ENCODE data around the gene OR11G2. TPM values are rescaled to one million over a fixed set of nuclear protein-coding genes. Genes with fewer than 3 reads are reported as not detected.
"Not testable (repeated sequence)": the region's sequence is repeated elsewhere in the genome, so short reads cannot be mapped to it uniquely, and the experiment has no call there.

Gene OR11G2
- polyA plus RNA-seq, 2 of the 4 experiments (the other 2 are of a cell fraction) = not detected

DNA sequence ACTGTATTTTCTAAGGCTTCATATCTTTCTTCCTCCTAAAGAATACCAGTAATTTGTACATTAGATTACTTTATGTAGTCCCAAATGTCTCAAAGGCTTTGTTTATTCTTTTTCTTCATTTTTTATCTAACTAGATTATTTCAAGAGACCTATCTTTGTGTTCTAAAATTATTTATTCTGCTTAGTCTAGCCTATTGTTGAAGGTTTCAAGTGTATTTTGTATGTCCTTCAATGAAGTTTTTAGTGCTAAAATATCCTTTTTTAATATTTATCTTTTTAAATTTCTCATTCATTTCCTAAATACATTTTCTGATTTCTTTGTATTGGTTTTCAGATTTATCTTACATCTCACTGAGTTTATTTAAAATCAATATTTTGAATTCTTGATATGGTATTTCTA, 26.2 kb upstream of the OR11G2 start:
- Histone ChIP-seq H3K4me2 (no peak overlapping the region), H3K27ac (no peak overlapping the region), H3K4me1 (no peaks in the 10 kb centered on the region), H3K4me3 (no peak overlapping the region), H3K9me3 (peaks cover 5% of the 10 kb centered on the region; the same call in 1 of the 3 replicates)
- no peak for ATAC-seq
- ChIA-PET CTCF (no interaction called here), POLR2A (no interaction called here)
- no peak for DNase-seq (ENCODE audit: low read depth in 1 of 2, low spot score in 1 of 2)
- no peak for TF ChIP-seq ZFP36 (IDR thresholded peaks at IDR 0.05; ENCODE audit: borderline replicate concordance, partially characterized antibody)
- TF ChIP-seq HOXB13 (CRISPR knock-in tag; IDR thresholded peaks at IDR 0.05; ENCODE audit: low read depth) = no peak
- TF ChIP-seq, protein P1, sequence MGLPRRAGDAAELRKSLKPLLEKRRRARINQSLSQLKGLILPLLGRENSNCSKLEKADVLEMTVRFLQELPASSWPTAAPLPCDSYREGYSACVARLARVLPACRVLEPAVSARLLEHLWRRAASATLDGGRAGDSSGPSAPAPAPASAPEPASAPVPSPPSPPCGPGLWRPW (IDR thresholded peaks at IDR 0.05) = no peak
- TF ChIP-seq FOXS1 (CRISPR knock-in tag; IDR thresholded peaks at IDR 0.05) = no peak
- no peak for TF ChIP-seq NR3C1 (IDR thresholded peaks at IDR 0.05)
- TF ChIP-seq CHD4 (IDR thresholded peaks at IDR 0.05; ENCODE audit: borderline replicate concordance) = no peak
- no peak for TF ChIP-seq HEYL (CRISPR knock-in tag; IDR thresholded peaks at IDR 0.05)
- no peak for TF ChIP-seq CBX2 (IDR thresholded peaks at IDR 0.05; ENCODE audit: borderline replicate concordance, low read depth)
- no peak for TF ChIP-seq POLR2AphosphoS2 (conservative IDR thresholded peaks at IDR 0.05; ENCODE audit: low read length)
- TF ChIP-seq RFX5 (IDR thresholded peaks at IDR 0.05) = no peak
- TF ChIP-seq EHF (CRISPR knock-in tag; IDR thresholded peaks at IDR 0.05) = no peak
- TF ChIP-seq ZNF302 (CRISPR knock-in tag; IDR thresholded peaks at IDR 0.05) = no peak
- TF ChIP-seq RNF2 (IDR thresholded peaks at IDR 0.05; ENCODE audit: borderline replicate concordance, low read depth) = no peak
- TF ChIP-seq, protein P2, sequence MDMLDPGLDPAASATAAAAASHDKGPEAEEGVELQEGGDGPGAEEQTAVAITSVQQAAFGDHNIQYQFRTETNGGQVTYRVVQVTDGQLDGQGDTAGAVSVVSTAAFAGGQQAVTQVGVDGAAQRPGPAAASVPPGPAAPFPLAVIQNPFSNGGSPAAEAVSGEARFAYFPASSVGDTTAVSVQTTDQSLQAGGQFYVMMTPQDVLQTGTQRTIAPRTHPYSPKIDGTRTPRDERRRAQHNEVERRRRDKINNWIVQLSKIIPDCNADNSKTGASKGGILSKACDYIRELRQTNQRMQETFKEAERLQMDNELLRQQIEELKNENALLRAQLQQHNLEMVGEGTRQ (IDR thresholded peaks at IDR 0.05) = no peak
- TF ChIP-seq, protein P3, sequence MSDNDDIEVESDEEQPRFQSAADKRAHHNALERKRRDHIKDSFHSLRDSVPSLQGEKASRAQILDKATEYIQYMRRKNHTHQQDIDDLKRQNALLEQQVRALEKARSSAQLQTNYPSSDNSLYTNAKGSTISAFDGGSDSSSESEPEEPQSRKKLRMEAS (IDR thresholded peaks at IDR 0.05) = no peak
- TF ChIP-seq SMC3 (IDR thresholded peaks at IDR 0.05) = no peak
- TF ChIP-seq RARB (CRISPR knock-in tag; IDR thresholded peaks at IDR 0.05) = no peak
- TF ChIP-seq, protein P4, sequence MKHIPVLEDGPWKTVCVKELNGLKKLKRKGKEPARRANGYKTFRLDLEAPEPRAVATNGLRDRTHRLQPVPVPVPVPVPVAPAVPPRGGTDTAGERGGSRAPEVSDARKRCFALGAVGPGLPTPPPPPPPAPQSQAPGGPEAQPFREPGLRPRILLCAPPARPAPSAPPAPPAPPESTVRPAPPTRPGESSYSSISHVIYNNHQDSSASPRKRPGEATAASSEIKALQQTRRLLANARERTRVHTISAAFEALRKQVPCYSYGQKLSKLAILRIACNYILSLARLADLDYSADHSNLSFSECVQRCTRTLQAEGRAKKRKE (CRISPR knock-in tag; IDR thresholded peaks at IDR 0.05; ENCODE audit: low read depth) = no peak
- no peak for FAIRE-seq

DNA sequence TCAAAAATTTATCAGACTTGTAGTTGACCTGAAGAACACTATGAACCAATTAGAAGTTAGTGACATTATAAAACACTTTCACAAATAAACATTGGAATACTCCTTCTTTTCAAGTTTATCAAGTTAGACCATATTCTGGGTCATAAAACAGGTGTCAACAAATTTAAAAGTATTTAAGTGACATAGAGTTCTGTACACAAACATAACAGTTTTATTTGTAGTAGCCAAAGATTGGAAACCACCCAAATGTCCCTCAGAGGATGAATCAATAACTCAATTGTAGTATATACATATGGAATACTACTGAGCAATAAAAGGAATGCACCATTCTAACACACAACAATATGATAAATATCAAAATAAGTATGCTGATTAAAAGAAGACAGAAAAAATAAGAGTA, 23.6 kb upstream of the OR11G2 start:
- Histone ChIP-seq H3K4me1 (no peaks in the 10 kb centered on the region), H3K4me3 (no peak overlapping the region), H3K9me3 (peaks cover 5% of the 10 kb centered on the region; the same call in 1 of the 3 replicates), H3K4me2 (no peak overlapping the region), H3K27ac (no peak overlapping the region)
- POLR2A ChIA-PET = no interaction called here
- ATAC-seq (no peak), FAIRE-seq (no peak), DNase-seq (ENCODE audit: low read depth in 1 of 2, low spot score in 1 of 2) (no peak)
- CTCF ChIA-PET = no interaction called here
- no peak for TF ChIP-seq EHMT2 (IDR thresholded peaks at IDR 0.05; ENCODE audit: low read depth)

DNA sequence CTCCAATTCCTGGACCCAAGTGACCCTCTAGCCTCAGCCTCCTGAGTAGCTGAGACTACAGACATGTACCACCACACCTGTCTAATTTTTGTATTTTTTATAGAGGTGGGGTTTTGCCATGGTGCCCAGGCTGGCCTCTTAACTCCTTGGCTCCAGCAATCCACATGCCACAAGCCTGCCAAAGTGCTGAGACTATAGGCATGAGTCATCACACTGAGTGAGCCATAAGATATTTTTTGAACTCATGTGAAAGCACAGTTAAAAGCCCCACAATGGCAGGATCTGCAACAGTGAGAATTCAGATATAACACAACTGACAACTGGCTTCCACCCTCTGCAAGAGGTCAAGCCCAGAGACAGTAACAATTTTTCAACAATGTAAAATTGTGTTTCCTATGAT, 20.8 kb upstream of the OR11G2 start:
- CTCF ChIA-PET = not testable (repeated sequence)
- peak; percentile 43 to 59; a peak in 3 of 6 replicates for ATAC-seq

DNA sequence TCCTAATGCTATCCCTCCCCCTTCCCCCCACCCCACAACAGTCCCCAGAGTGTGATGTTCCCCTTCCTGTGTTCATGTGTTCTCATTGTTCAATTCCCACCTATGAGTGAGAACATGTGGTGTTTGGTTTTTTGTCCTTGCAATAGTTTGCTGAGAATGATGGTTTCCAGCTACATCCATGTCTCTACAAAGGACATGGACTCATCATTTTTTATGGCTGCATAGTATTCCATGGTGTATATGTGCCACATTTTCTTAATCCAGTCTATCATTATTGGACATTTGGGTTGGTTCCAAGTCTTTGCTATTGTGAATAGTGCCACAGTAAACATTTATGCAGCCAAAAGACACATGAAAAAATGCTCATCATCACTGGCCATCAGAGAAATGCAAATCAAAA, 16.5 kb upstream of the OR11G2 start:
- H3K4me3 ChIP-seq; FAIRE-seq; H3K4me1 ChIP-seq; H3K27ac ChIP-seq; CTCF ChIA-PET; ATAC-seq; POLR2A ChIA-PET; DNase-seq (ENCODE audit: low read depth in 1 of 2, low spot score in 1 of 2); H3K4me2 ChIP-seq; H3K9me3 ChIP-seq: not testable (repeated sequence)

More for the DNA sequence above, 20.8 kb upstream of the OR11G2 start:
- POLR2A ChIA-PET; H3K4me1 ChIP-seq; H3K27ac ChIP-seq; H3K4me3 ChIP-seq; H3K4me2 ChIP-seq; FAIRE-seq; H3K9me3 ChIP-seq; TF ChIP-seq FOSL2 (IDR thresholded peaks at IDR 0.05): not testable (repeated sequence)
- DNase-seq (ENCODE audit: low read depth in 1 of 2, low spot score in 1 of 2) = peak in 1 of 2 experiments; percentile 4
- peak; percentile 42; the same call in 1 of the 2 replicates for TF ChIP-seq FOSL2 (CRISPR knock-in tag; IDR thresholded peaks at IDR 0.05)

Measured in A549 (cell line).